ENCODE measurements around the gene EME1. TPM values are rescaled to one million over a fixed set of nuclear protein-coding genes. Genes with fewer than 3 reads are reported as not detected.
A peak's percentile ranks its signal among the peaks of the same experiment; 100 is the strongest.

EME1 gene
- total and polyA plus RNA-seq, 2 of the 13 experiments (the other 11 are each of a cell fraction or from before 2014, with no cell fraction given): 20.7 to 24.6 TPM

DNA sequence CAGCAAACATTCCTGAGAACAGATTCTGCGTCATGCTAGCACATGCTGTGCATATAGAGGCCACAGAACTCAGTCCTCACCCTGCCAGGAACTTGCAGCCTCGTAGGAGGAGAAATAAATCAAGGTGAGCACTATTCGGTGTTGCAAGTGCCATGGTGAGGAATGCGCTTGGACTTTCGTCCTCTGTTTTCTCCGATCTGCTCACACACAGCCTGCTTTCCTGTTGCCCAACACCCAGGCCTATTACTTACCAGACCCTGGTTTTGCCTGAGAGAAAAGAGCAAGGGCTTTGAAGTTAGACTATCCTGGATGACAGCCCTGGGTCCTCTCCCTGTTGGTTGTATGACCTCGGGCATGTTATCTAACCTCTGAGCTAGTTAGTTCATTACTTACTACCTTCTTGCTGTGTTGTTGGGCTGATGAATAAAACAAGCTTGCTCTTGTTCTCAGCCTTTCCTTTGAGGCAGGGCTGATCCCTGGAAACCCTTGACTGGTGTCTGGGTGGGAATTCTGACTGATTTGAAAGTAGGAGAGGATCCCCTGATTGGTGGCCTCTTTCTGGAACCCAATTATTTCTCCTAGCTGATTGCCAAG lies 55.9 kb downstream of the EME1 start (continued):
- TF ChIP-seq, protein P1, sequence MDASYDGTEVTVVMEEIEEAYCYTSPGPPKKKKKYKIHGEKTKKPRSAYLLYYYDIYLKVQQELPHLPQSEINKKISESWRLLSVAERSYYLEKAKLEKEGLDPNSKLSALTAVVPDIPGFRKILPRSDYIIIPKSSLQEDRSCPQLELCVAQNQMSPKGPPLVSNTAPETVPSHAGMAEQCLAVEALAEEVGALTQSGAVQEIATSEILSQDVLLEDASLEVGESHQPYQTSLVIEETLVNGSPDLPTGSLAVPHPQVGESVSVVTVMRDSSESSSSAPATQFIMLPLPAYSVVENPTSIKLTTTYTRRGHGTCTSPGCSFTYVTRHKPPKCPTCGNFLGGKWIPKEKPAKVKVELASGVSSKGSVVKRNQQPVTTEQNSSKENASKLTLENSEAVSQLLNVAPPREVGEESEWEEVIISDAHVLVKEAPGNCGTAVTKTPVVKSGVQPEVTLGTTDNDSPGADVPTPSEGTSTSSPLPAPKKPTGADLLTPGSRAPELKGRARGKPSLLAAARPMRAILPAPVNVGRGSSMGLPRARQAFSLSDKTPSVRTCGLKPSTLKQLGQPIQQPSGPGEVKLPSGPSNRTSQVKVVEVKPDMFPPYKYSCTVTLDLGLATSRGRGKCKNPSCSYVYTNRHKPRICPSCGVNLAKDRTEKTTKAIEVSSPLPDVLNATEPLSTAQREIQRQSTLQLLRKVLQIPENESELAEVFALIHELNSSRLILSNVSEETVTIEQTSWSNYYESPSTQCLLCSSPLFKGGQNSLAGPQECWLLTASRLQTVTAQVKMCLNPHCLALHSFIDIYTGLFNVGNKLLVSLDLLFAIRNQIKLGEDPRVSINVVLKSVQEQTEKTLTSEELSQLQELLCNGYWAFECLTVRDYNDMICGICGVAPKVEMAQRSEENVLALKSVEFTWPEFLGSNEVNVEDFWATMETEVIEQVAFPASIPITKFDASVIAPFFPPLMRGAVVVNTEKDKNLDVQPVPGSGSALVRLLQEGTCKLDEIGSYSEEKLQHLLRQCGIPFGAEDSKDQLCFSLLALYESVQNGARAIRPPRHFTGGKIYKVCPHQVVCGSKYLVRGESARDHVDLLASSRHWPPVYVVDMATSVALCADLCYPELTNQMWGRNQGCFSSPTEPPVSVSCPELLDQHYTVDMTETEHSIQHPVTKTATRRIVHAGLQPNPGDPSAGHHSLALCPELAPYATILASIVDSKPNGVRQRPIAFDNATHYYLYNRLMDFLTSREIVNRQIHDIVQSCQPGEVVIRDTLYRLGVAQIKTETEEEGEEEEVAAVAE (CRISPR knock-in tag; IDR thresholded peaks at IDR 0.05; ENCODE audit: borderline replicate concordance): peak; percentile 69; the same call in 1 of the 2 replicates
- peak; percentile 68; the same call in 1 of the 2 replicates for TF ChIP-seq DMAP1 (CRISPR knock-in tag; IDR thresholded peaks at IDR 0.05)
- peak; percentile 87; the same call in 1 of the 2 replicates for TF ChIP-seq YEATS4 (CRISPR knock-in tag; IDR thresholded peaks at IDR 0.05; ENCODE audit: borderline replicate concordance)
- TF ChIP-seq, protein P2, sequence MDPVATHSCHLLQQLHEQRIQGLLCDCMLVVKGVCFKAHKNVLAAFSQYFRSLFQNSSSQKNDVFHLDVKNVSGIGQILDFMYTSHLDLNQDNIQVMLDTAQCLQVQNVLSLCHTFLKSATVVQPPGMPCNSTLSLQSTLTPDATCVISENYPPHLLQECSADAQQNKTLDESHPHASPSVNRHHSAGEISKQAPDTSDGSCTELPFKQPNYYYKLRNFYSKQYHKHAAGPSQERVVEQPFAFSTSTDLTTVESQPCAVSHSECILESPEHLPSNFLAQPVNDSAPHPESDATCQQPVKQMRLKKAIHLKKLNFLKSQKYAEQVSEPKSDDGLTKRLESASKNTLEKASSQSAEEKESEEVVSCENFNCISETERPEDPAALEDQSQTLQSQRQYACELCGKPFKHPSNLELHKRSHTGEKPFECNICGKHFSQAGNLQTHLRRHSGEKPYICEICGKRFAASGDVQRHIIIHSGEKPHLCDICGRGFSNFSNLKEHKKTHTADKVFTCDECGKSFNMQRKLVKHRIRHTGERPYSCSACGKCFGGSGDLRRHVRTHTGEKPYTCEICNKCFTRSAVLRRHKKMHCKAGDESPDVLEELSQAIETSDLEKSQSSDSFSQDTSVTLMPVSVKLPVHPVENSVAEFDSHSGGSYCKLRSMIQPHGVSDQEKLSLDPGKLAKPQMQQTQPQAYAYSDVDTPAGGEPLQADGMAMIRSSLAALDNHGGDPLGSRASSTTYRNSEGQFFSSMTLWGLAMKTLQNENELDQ (CRISPR knock-in tag; IDR thresholded peaks at IDR 0.05; ENCODE audit: borderline replicate concordance): 0 out of 2 replicates have a peak, but pooled peaks have one; percentile 50
- peak; percentile 91 for TF ChIP-seq ZBTB7B (CRISPR knock-in tag; IDR thresholded peaks at IDR 0.05)
- TF ChIP-seq ZNF776 (CRISPR knock-in tag; IDR thresholded peaks at IDR 0.05): no peak
- peak; percentile 65; the same call in 1 of the 2 replicates for TF ChIP-seq JUND (CRISPR knock-in tag; IDR thresholded peaks at IDR 0.05)
- TF ChIP-seq, protein P3, sequence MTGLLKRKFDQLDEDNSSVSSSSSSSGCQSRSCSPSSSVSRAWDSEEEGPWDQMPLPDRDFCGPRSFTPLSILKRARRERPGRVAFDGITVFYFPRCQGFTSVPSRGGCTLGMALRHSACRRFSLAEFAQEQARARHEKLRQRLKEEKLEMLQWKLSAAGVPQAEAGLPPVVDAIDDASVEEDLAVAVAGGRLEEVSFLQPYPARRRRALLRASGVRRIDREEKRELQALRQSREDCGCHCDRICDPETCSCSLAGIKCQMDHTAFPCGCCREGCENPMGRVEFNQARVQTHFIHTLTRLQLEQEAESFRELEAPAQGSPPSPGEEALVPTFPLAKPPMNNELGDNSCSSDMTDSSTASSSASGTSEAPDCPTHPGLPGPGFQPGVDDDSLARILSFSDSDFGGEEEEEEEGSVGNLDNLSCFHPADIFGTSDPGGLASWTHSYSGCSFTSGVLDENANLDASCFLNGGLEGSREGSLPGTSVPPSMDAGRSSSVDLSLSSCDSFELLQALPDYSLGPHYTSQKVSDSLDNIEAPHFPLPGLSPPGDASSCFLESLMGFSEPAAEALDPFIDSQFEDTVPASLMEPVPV (CRISPR knock-in tag; IDR thresholded peaks at IDR 0.05): peak; percentile 89
- TF ChIP-seq, protein P4, sequence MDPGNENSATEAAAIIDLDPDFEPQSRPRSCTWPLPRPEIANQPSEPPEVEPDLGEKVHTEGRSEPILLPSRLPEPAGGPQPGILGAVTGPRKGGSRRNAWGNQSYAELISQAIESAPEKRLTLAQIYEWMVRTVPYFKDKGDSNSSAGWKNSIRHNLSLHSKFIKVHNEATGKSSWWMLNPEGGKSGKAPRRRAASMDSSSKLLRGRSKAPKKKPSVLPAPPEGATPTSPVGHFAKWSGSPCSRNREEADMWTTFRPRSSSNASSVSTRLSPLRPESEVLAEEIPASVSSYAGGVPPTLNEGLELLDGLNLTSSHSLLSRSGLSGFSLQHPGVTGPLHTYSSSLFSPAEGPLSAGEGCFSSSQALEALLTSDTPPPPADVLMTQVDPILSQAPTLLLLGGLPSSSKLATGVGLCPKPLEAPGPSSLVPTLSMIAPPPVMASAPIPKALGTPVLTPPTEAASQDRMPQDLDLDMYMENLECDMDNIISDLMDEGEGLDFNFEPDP (CRISPR knock-in tag; conservative IDR thresholded peaks at IDR 0.05): no peak
- peak; percentile 88; the same call in 1 of the 2 replicates for TF ChIP-seq ZNF556 (CRISPR knock-in tag; IDR thresholded peaks at IDR 0.05; ENCODE audit: borderline replicate concordance)
- TF ChIP-seq, protein P5, sequence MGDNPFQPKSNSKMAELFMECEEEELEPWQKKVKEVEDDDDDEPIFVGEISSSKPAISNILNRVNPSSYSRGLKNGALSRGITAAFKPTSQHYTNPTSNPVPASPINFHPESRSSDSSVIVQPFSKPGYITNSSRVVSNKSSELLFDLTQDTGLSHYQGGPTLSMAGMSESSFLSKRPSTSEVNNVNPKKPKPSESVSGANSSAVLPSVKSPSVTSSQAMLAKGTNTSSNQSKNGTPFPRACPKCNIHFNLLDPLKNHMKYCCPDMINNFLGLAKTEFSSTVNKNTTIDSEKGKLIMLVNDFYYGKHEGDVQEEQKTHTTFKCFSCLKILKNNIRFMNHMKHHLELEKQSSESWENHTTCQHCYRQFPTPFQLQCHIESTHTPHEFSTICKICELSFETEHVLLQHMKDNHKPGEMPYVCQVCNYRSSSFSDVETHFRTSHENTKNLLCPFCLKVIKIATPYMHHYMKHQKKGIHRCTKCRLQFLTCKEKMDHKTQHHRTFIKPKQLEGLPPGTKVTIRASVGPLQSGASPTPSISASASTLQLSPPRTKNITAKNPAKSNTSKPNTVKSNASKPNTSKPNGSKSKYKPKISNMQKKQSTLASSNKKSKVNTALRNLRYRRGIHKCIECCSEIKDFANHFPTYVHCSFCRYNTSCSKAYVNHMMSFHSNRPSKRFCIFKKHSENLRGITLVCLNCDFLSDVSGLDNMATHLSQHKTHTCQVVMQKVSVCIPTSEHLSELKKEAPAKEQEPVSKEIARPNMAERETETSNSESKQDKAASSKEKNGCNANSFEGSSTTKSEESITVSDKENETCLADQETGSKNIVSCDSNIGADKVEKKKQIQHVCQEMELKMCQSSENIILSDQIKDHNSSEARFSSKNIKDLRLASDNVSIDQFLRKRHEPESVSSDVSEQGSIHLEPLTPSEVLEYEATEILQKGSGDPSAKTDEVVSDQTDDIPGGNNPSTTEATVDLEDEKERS (CRISPR knock-in tag; IDR thresholded peaks at IDR 0.05): peak; percentile 18; the same call in 1 of the 2 replicates
- TF ChIP-seq, protein P6, sequence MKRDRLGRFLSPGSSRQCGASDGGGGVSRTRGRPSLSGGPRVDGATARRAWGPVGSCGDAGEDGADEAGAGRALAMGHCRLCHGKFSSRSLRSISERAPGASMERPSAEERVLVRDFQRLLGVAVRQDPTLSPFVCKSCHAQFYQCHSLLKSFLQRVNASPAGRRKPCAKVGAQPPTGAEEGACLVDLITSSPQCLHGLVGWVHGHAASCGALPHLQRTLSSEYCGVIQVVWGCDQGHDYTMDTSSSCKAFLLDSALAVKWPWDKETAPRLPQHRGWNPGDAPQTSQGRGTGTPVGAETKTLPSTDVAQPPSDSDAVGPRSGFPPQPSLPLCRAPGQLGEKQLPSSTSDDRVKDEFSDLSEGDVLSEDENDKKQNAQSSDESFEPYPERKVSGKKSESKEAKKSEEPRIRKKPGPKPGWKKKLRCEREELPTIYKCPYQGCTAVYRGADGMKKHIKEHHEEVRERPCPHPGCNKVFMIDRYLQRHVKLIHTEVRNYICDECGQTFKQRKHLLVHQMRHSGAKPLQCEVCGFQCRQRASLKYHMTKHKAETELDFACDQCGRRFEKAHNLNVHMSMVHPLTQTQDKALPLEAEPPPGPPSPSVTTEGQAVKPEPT (CRISPR knock-in tag; IDR thresholded peaks at IDR 0.05; ENCODE audit: low read depth): no peak; the same call in 1 of the 2 replicates
- peak; percentile 87 for TF ChIP-seq JUN (CRISPR knock-in tag; IDR thresholded peaks at IDR 0.05)
